HEK293T (cell line): ENCODE measurements around the gene PRIMPOL.

Source experiments
- ARNT ChIP-seq: fragments of 450-650 bp; IDR thresholded peaks from 2 replicates; pipeline ENCODE4 v1.6.1; 2017; ENCODE audit warnings: mild to moderate bottlenecking
- BHLHE40 ChIP-seq: fragments of 450-650 bp; IDR thresholded peaks from 2 replicates; pipeline ENCODE4 v1.6.1; 2016; ENCODE audit warnings: mild to moderate bottlenecking, moderate library complexity, borderline replicate concordance
- ELF4 ChIP-seq: fragments of 450-650 bp; IDR thresholded peaks from 2 replicates; pipeline ENCODE4 v1.6.1; 2017; ENCODE audit warnings: antibody characterized with exemption
- FOXA1 ChIP-seq: fragments of 450-650 bp; IDR thresholded peaks from 2 replicates; pipeline ENCODE4 v1.6.1; 2016; ENCODE audit warnings: mild to moderate bottlenecking
- FOXK2 ChIP-seq: fragments of 450-650 bp; IDR thresholded peaks from 2 replicates; pipeline ENCODE4 v1.6.1; 2016; ENCODE audit warnings: mild to moderate bottlenecking
- FOXM1 ChIP-seq: fragments of 450-650 bp; IDR thresholded peaks from 2 replicates; pipeline ENCODE4 v1.6.1; 2017; ENCODE audit warnings: mild to moderate bottlenecking, borderline replicate concordance
- L3MBTL2 ChIP-seq: fragments of 450-650 bp; conservative IDR thresholded peaks from 2 replicates; pipeline ENCODE4 v1.6.1; 2016; ENCODE audit warnings: mild to moderate bottlenecking
- LEF1 ChIP-seq: fragments of 450-650 bp; IDR thresholded peaks from 2 replicates; pipeline ENCODE4 v1.6.1; 2017; ENCODE audit warnings: mild to moderate bottlenecking, borderline replicate concordance
- NFRKB ChIP-seq: fragments of 450-650 bp; IDR thresholded peaks from 2 replicates; pipeline ENCODE4 v1.6.1; 2016; ENCODE audit warnings: mild to moderate bottlenecking, moderate library complexity
- PKNOX1 ChIP-seq: fragments of 450-650 bp; IDR thresholded peaks from 2 replicates; pipeline ENCODE4 v1.6.1; 2016
- SP1 ChIP-seq: fragments of 450-650 bp; IDR thresholded peaks from 2 replicates; pipeline ENCODE4 v1.6.1; 2017
- SUZ12 ChIP-seq: fragments of 450-650 bp; IDR thresholded peaks from 2 replicates; pipeline ENCODE4 v1.6.1; 2016; ENCODE audit warnings: mild to moderate bottlenecking
- TARDBP ChIP-seq: fragments of 450-650 bp; IDR thresholded peaks from 2 replicates; pipeline ENCODE4 v1.6.1; 2016
- ZNF384 ChIP-seq: fragments of 450-650 bp; IDR thresholded peaks from 2 replicates; pipeline ENCODE4 v1.6.1; 2016

- no peak for TF ChIP-seq SP1
- no peak for TF ChIP-seq FOXK2
- TF ChIP-seq ZNF384: no peak
- TF ChIP-seq BHLHE40: no peak
- no peak for TF ChIP-seq LEF1
- TF ChIP-seq TARDBP: no peak
- no peak for TF ChIP-seq ARNT
- no peak for TF ChIP-seq NFRKB
- no peak for TF ChIP-seq SUZ12
- TF ChIP-seq ELF4: no peak
- TF ChIP-seq L3MBTL2: no peak
- no peak for TF ChIP-seq PKNOX1
- TF ChIP-seq FOXM1: no peak
- no peak for TF ChIP-seq FOXA1
Observed at GRCh38 chr4:184668096-184668495, 18.6 kb downstream of the PRIMPOL start.
